Natural killer cell (primary cell): ENCODE measurements around the gene HSPB3. TPM values are rescaled to one million over a fixed set of nuclear protein-coding genes. Genes with fewer than 3 reads are reported as not detected.

Experiments
- ATAC-seq, 3 donors: fragments of 150-1000 bp in 2 of 3; fragments of 200-7000 bp in 1 of 3; cut with Tn5 transposase; 1 replicate in 1 of 3; 2 replicates in 2 of 3; pipeline ENCODE4 v1.10.0; 2021; ENCODE audit warnings: mild to moderate bottlenecking in 2 of 3, moderate library complexity in 2 of 3
- DNase-seq, 2 donors: peaks; one replicate each; pipeline versions ENCODE4 v3.0.0 to v3.0.0-alpha.2; 2013 to 2021; ENCODE audit warnings: mixed read lengths in 1 of 2
- H3K27ac ChIP-seq: one replicate; pipeline ENCODE4 v1.5.1; 2013; ENCODE audit warnings: mild to moderate bottlenecking, low read length
- H3K27me3 ChIP-seq: one replicate; pipeline ENCODE4 v1.6.1; 2013; ENCODE audit warnings: low read length; ENCODE audit not compliant: control insufficient read depth, insufficient read depth
- H3K36me3 ChIP-seq: one replicate; pipeline ENCODE4 v1.6.1; 2013; ENCODE audit warnings: low read length; ENCODE audit not compliant: control insufficient read depth, insufficient read depth
- H3K4me1 ChIP-seq: one replicate; pipeline ENCODE4 v1.6.1; 2013; ENCODE audit warnings: low read length; ENCODE audit not compliant: control insufficient read depth, insufficient read depth
- H3K4me3 ChIP-seq: one replicate; pipeline ENCODE4 v1.5.1; 2013; ENCODE audit warnings: low read length
- H3K9me3 ChIP-seq: one replicate; pipeline ENCODE4 v1.6.1; 2013; ENCODE audit warnings: low read length; ENCODE audit not compliant: control insufficient read depth, insufficient read depth
- H3K27ac Mint-ChIP-seq, 2 donors: one replicate each; pipeline ENCODE4 v1.8.0; 2022; ENCODE audit warnings: mild to moderate bottlenecking in 2 of 2, mixed read lengths in 2 of 2, moderate library complexity in 1 of 2
- H3K27me3 Mint-ChIP-seq, 2 donors: one replicate each; pipeline ENCODE4 v1.8.0; 2022; ENCODE audit warnings: low read depth in 2 of 2, mixed read lengths in 2 of 2
- H3K36me3 Mint-ChIP-seq: one replicate; pipeline ENCODE4 v1.8.0; 2022; ENCODE audit warnings: mixed read lengths
- H3K4me1 Mint-ChIP-seq, 2 donors: one replicate each; pipeline ENCODE4 v1.8.0; 2022; ENCODE audit warnings: mixed read lengths in 2 of 2
- H3K4me3 Mint-ChIP-seq: one replicate; pipeline ENCODE4 v1.8.0; 2022; ENCODE audit warnings: mild to moderate bottlenecking, moderate library complexity, mixed read lengths
- H3K9me3 Mint-ChIP-seq, 2 donors: one replicate each; pipeline ENCODE4 v1.8.0; 2022; ENCODE audit warnings: mixed read lengths in 2 of 2
- CTCF ChIP-seq: fragments of 200-600 bp; IDR thresholded peaks from one replicate; pipeline ENCODE4 v1.8.0; 2022; ENCODE audit warnings: antibody characterized with exemption
- WGBS: methylation state at CpG from one replicate; pipeline ENCODE4 v1.1.7; 2013; ENCODE audit warnings: missing lambda C conversion rate; ENCODE audit not compliant: insufficient coverage; 5-methylcytosine and 5-hydroxymethylcytosine counted together
- intact Hi-C: fragments of 100-400 bp; cut with micrococcal nuclease; formaldehyde crosslinking; loops from one replicate; pipeline ENCODE4 v1.14.2; 2022
- total RNA-seq, 4 donors: library from RNA; stranded (reverse); fragments of 120-200 nt in 1 of 4; gene quantifications; one replicate each; pipeline versions ENCODE4 v1.2.3 to v1.2.4, GENCODE V29; 2013 to 2022

HSPB3 gene
- total RNA-seq, 3 donors from 2014 or later (not counting 1 experiment from before 2014, with no cell fraction given), result not detected

GRCh38 chr5:54470128-54470527 is 14.6 kb downstream of the HSPB3 start:
- no peak overlapping the region for H3K27ac ChIP-seq
- no peaks in the 10 kb centered on the region for H3K4me1 ChIP-seq
- H3K9me3 Mint-ChIP-seq, result no peaks in the 10 kb centered on the region
- no peak overlapping the region for H3K4me3 Mint-ChIP-seq
- intact Hi-C loops, result no loop called here
- H3K4me1 Mint-ChIP-seq, result peaks cover 10 to 12% of the 10 kb centered on the region in 2 donors
- peaks cover 5% of the 10 kb centered on the region for H3K36me3 Mint-ChIP-seq
- peaks cover 0 to 9% of the 10 kb centered on the region in 2 donors for H3K27me3 Mint-ChIP-seq
- H3K27ac Mint-ChIP-seq, result peak overlapping the region in 1 of 2 donors; percentile 46
- no peak for TF ChIP-seq CTCF
- no peaks in the 10 kb centered on the region for H3K27me3 ChIP-seq
- DNase-seq, result no peak
- no peaks in the 10 kb centered on the region for H3K9me3 ChIP-seq
- ATAC-seq, result no peak
- no peak overlapping the region for H3K4me3 ChIP-seq
- no peaks in the 10 kb centered on the region for H3K36me3 ChIP-seq
- 85% methylated on average over 2 of the region's 2 CpGs for WGBS

- H3K9me3 ChIP-seq, result no peaks in the 10 kb centered on the region
- ATAC-seq, result no peak
- intact Hi-C loops, result no loop called here
- no peaks in the 10 kb centered on the region for H3K27me3 ChIP-seq
- TF ChIP-seq CTCF, result no peak
- Mint-ChIP-seq H3K4me3 (no peak overlapping the region), H3K36me3 (peaks cover 5% of the 10 kb centered on the region), H3K4me1 (peaks cover 10 to 12% of the 10 kb centered on the region in 2 donors), H3K27ac (no peak overlapping the region), H3K9me3 (no peaks in the 10 kb centered on the region), H3K27me3 (peaks cover 0 to 9% of the 10 kb centered on the region in 2 donors)
- H3K4me1 ChIP-seq, result no peaks in the 10 kb centered on the region
- H3K36me3 ChIP-seq, result no peaks in the 10 kb centered on the region
- no peak overlapping the region for H3K4me3 ChIP-seq
- H3K27ac ChIP-seq, result no peak overlapping the region
- WGBS, result no CpG with 5 or more reads among the region's 1 CpG
- no peak for DNase-seq
These were observed 15.2 kb downstream of the HSPB3 start for GRCh38 chr5:54470677-54471076.

- peaks cover 10 to 12% of the 10 kb centered on the region in 2 donors for H3K4me1 Mint-ChIP-seq
- H3K9me3 ChIP-seq, result no peaks in the 10 kb centered on the region
- H3K27me3 Mint-ChIP-seq, result peaks cover 3 to 6% of the 10 kb centered on the region in 2 donors
- 50% methylated on average over 2 of the region's 3 CpGs for WGBS
- H3K9me3 Mint-ChIP-seq, result no peaks in the 10 kb centered on the region
- ATAC-seq (no peak), DNase-seq (no peak)
- peaks cover 3% of the 10 kb centered on the region for H3K36me3 Mint-ChIP-seq
- no peak overlapping the region for H3K27ac ChIP-seq
- intact Hi-C loops, result no loop called here
- H3K4me3 ChIP-seq, result no peak overlapping the region
- TF ChIP-seq CTCF, result no peak
- H3K4me1 ChIP-seq, result no peaks in the 10 kb centered on the region
- H3K36me3 ChIP-seq, result no peaks in the 10 kb centered on the region
- H3K27me3 ChIP-seq, result no peaks in the 10 kb centered on the region
- no peak overlapping the region for H3K27ac Mint-ChIP-seq
- H3K4me3 Mint-ChIP-seq, result no peak overlapping the region
These were observed 15.9 kb downstream of the HSPB3 start for GRCh38 chr5:54471398-54471797.

- no peaks in the 10 kb centered on the region for H3K36me3 Mint-ChIP-seq
- Histone ChIP-seq H3K27ac (no peak overlapping the region), H3K27me3 (peaks cover 2% of the 10 kb centered on the region), H3K36me3 (no peaks in the 10 kb centered on the region), H3K4me3 (no peak overlapping the region), H3K9me3 (no peaks in the 10 kb centered on the region), H3K4me1 (no peaks in the 10 kb centered on the region)
- ATAC-seq (no peak), DNase-seq (no peak)
- no peak overlapping the region for H3K4me3 Mint-ChIP-seq
- no peaks in the 10 kb centered on the region for H3K9me3 Mint-ChIP-seq
- peaks cover 9 to 16% of the 10 kb centered on the region in 2 donors for H3K27me3 Mint-ChIP-seq
- peaks cover 0 to 8% of the 10 kb centered on the region in 2 donors for H3K4me1 Mint-ChIP-seq
- no peak overlapping the region for H3K27ac Mint-ChIP-seq
- WGBS, result 65% methylated on average over 2 of the region's 2 CpGs
- TF ChIP-seq CTCF, result no peak
- intact Hi-C loops, result no loop called here
These were observed 21.2 kb downstream of the HSPB3 start for GRCh38 chr5:54476682-54477081.
